Activated naive CD4-positive, alpha-beta T cell treated with anti-CD3 and anti-CD28 coated beads, Interleukin-2, amount 50 U/mL, for 16 hours (primary cell): ENCODE measurements around the gene RPS15.

ENCODE experiments used
- DNase-seq: peaks from one replicate; pipeline ENCODE4 v3.0.0-alpha.2; 2020

The RPS15 gene

DNA sequence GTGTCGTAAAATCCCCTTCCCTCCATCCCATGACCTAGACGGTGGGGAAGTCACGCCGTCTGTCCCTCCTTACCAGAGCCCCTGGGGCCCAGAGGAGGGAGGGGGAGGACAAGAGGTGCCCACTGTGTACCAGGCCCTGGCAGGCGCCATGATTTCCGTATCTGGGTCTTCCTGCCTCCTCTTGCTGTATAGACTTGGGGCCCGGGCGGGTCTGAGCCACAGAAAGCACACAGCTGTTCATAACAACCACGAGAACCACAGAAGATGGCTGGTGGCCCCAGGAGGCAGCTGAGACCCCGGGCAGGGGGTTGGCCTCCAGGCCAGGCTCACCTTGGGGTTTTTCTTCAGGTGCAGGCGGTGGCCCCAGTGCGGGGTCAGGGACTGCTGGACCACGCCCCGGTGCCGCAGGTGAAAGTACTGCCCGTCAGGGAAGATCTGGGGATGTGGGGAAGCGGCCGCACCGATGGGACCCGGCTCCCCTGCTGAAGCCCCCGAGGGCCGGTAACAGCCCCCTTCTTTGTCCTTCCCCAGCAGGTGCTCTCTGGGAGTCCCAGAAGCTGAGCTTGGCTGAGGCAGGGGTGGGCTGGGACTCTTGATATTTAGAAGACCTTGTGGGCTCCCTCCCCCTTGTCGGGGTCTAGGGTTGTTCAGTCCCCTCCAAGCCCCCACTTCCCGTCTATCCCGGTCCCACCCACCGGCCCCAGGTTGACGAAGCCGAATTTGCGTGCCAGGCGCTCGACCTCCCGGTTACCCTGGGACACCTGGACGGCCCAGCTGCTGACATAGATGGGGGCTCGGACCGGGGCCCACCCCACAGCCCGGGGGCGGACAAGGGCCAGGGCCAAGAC is 51.5 kb downstream of the RPS15 start:
- DNase-seq: peak; percentile 14
